Measurements from ENCODE around the gene RDH16.

Gene RDH16

GRCh38 chr12:56903374-56903773, 54.0 kb downstream of the RDH16 start:
- Histone ChIP-seq H3K9me3 (ENCODE audit: control insufficient read depth, low read length) (no peaks in the 10 kb centered on the region), H3K4me3 (ENCODE audit: insufficient read depth, low read depth, low read length) (no peak overlapping the region), H3K36me3 (ENCODE audit: control insufficient read depth, insufficient read depth, low read length) (no peaks in the 10 kb centered on the region), H3K27me3 (ENCODE audit: control insufficient read depth, insufficient read depth, low read length, poor library complexity, severe bottlenecking) (no peaks in the 10 kb centered on the region), H3K27ac (ENCODE audit: insufficient read depth, low read depth, low read length, poor library complexity, severe bottlenecking) (no peak overlapping the region), H3K4me1 (ENCODE audit: control insufficient read depth, insufficient read depth, low read length) (no peaks in the 10 kb centered on the region)
- 53 to 65% methylated on average over 1 of the region's 1 CpG for WGBS, 2 experiments
